Cardiac fibroblast (primary cell): Measurements from ENCODE around the gene SYN1.

Experiments used
- DNase-seq, 2 donors: peaks; one replicate each; pipeline versions ENCODE4 v3.0.0 to v3.0.0-alpha.2; 2010; ENCODE audit warnings: low read depth in 2 of 2
- H3K4me3 ChIP-seq, 2 donors: replicated peaks in 1 of 2; 1 replicate in 1 of 2; 2 replicates in 1 of 2; pipeline ENCODE4 v1.5.1; 2011; ENCODE audit warnings: low read depth in 2 of 2, low read length in 2 of 2, mild to moderate bottlenecking in 2 of 2, moderate library complexity in 1 of 2
- TF ChIP-seq, protein P1 (sequence below): IDR thresholded peaks from one replicate; pipeline ENCODE4 v1.5.1; 2011; ENCODE audit warnings: low read depth, mild to moderate bottlenecking, low read length, inconsistent platforms

Gene SYN1

DNA sequence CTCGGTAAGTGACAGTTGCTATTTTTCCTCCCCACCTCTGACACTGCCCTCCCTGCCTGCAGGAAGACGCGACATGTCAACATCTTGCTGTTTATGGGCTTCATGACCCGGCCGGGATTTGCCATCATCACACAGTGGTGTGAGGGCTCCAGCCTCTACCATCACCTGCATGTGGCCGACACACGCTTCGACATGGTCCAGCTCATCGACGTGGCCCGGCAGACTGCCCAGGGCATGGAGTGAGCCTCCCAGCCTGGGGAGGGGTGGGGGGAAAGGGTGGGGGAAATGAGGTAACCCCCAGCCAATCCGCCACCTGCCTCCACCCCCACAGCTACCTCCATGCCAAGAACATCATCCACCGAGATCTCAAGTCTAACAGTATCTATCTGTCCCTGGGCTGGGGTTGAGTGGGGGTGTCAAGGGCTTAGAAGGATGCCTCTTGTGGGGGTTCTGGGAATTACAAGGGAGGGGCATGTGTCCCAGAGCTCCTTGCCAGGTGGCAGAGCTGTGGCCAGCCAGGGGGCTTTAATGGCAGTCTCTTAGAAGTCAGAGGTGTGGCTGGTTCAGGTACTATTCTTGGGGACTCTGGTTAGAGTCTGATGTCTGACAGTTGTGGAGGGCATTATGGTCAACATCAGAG lies 50.9 kb downstream of the SYN1 start:
- no peak overlapping the region for H3K4me3 ChIP-seq
- TF ChIP-seq, protein P1, sequence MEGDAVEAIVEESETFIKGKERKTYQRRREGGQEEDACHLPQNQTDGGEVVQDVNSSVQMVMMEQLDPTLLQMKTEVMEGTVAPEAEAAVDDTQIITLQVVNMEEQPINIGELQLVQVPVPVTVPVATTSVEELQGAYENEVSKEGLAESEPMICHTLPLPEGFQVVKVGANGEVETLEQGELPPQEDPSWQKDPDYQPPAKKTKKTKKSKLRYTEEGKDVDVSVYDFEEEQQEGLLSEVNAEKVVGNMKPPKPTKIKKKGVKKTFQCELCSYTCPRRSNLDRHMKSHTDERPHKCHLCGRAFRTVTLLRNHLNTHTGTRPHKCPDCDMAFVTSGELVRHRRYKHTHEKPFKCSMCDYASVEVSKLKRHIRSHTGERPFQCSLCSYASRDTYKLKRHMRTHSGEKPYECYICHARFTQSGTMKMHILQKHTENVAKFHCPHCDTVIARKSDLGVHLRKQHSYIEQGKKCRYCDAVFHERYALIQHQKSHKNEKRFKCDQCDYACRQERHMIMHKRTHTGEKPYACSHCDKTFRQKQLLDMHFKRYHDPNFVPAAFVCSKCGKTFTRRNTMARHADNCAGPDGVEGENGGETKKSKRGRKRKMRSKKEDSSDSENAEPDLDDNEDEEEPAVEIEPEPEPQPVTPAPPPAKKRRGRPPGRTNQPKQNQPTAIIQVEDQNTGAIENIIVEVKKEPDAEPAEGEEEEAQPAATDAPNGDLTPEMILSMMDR, result peak; percentile 44
- no peak for DNase-seq

DNA sequence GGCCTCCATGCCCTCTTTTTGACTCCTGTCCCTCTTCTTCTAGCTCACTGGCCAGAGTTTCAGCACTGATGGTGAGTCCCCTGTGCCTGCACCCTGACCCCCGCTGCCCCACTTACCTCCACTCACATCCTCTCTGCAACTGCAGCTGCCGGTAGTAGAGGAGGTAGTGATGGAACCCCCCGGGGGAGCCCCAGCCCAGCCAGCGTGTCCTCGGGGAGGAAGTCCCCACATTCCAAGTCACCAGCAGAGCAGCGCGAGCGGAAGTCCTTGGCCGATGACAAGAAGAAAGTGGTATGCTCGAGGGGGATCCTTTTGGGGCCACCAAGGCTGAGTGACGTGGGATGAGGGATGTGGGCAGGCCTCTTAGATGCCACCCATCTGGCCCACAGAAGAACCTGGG lies 52.8 kb downstream of the SYN1 start:
- no peak for DNase-seq
- H3K4me3 ChIP-seq, result no peak overlapping the region
- TF ChIP-seq, protein P1, result no peak

DNA sequence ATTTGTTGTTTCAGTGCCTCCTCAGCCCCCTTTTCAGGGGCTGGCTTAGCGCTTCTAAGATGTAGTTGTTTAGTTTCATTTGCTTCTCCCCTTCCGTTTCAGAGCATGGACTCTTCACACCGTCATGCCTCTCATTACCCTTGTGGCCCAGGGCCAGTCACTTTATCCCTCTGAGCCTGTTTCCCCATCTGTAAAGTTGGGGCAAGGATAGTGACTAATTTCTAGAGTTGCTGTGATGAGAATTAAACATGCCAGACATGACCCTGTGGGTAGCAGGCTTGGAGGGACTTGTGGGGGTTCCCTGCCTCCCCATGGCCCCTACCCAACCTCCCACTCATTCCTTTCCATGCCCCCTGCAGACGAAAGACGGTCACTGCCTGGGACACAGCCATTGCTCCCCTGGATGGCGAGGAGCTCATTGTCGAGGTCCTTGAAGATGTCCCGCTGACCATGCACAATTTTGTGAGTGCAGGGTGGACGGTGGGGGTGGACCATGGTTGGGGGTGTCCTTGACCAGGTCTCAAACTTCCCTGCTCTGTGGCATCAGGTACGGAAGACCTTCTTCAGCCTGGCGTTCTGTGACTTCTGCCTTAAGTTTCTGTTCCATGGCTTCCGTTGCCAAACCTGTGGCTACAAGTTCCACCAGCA lies 55.1 kb downstream of the SYN1 start:
- no peak for DNase-seq
- no peak overlapping the region for H3K4me3 ChIP-seq
- TF ChIP-seq, protein P1, result no peak

DNA sequence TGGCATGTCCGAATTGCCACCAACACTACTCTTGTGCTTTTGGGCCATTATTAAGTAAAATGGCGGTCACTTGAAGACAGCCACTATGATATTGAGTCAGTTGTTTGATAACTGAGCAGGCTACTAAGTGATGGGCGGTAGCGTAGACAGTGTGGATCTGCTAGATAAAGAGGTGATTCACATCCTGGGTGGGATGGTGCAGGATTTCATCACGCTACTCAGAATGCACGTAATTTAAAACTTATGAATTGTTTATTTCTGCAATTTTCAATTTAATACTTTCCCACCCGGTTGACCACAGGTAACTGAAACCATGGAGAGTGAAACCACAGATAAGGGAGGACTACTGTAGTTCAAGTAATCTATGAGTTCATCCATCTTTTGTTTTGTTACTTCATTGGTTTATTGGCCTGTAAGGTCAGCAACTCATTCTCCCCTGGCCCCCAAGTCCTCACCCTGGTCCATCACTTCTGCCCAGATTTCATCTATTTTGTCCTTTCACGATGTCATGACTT lies 55.8 kb downstream of the SYN1 start:
- DNase-seq, result peak in 1 of 2 donors; percentile 66
- TF ChIP-seq, protein P1, result no peak
- no peak overlapping the region for H3K4me3 ChIP-seq

DNA sequence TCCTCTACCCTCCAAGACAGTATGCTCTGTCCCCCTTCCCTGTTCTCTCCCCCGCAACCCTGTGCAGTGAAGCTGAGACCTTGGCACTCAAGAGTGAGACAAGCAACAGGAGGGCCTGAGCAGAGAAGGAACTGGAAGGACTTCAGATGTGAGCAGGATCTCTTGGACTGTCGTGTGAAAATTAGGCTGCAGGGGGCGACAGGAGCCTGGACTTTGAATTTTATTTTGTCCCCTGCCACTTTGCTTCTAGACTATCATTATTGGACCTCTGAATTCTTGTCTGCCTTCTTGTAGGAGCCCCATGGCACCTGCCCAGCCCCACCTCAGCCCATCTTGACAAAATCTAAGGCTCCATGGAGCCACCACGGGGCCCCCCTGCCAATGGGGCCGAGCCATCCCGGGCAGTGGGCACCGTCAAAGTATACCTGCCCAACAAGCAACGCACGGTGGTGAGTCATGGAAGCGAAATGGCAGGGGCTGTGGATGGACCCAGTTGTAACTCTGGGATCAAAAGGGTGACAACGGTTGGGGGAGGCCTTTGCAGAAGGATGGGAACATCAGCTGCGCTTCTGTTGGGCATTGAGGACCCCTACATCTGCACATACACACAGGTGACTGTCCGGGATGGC lies 56.9 kb downstream of the SYN1 start:
- TF ChIP-seq, protein P1, result peak; percentile 30
- H3K4me3 ChIP-seq, result no peak overlapping the region
- DNase-seq, result peak; percentile 50 to 60

DNA sequence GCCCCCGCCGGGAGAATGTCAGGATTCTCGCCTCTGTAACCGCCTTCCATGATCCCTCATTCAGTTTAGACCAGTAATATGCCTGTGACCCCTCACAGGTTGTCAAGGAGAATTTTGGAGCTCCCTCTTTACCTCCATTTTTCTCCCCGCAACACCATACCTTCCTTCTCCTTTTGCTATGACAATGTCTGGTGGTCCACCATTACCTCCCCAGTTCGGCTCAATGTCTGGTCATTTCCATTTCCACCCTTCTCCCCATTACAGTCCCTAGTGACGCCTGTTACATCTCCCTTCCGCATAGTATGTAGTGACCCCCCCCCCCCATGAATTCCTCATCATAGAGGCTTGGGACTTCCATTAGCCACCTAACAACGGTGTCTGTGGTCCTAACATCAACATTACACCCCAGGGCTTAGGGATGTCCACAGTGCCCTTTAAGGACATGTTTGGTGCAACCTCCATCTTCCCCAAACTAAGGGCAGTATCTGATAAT lies 58.0 kb downstream of the SYN1 start:
- DNase-seq, result no peak
- TF ChIP-seq, protein P1, result no peak
- H3K4me3 ChIP-seq, result peak overlapping the region; percentile 63 to 71
